ENCODE data around the gene SIN3B.

DNA sequence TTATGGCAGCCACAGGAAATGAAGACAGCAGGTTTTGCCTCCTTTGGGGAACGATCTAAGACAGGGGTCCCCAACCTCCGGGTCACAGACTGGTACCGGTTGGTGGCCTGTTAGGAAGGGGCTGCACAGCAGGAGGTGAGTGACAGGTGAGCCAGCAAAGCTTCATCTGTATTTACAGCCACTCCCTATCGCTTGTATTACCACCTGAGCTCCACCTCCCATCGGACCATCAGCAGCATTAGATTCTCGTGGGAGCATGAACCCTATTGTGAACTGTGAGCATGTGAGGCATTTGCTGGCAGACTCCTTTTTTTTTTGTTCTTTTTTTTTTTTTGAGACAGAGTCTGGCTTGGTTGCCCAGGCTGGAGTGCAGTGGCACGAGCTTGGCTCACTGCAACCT lies 81.8 kb downstream of the SIN3B start:
- TF ChIP-seq, protein P1, sequence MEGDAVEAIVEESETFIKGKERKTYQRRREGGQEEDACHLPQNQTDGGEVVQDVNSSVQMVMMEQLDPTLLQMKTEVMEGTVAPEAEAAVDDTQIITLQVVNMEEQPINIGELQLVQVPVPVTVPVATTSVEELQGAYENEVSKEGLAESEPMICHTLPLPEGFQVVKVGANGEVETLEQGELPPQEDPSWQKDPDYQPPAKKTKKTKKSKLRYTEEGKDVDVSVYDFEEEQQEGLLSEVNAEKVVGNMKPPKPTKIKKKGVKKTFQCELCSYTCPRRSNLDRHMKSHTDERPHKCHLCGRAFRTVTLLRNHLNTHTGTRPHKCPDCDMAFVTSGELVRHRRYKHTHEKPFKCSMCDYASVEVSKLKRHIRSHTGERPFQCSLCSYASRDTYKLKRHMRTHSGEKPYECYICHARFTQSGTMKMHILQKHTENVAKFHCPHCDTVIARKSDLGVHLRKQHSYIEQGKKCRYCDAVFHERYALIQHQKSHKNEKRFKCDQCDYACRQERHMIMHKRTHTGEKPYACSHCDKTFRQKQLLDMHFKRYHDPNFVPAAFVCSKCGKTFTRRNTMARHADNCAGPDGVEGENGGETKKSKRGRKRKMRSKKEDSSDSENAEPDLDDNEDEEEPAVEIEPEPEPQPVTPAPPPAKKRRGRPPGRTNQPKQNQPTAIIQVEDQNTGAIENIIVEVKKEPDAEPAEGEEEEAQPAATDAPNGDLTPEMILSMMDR (IDR thresholded peaks at IDR 0.05; ENCODE audit: low read length), result no peak
- no peak for TF ChIP-seq EZH2 (IDR thresholded peaks at IDR 0.05; ENCODE audit: borderline replicate concordance, low read length)
